Upper lobe of right lung (tissue), 1 donor: ENCODE data around the gene LDLRAD3. TPM values are rescaled to one million over a fixed set of nuclear protein-coding genes. Genes with fewer than 3 reads are reported as not detected.

ENCODE experiments used
- ATAC-seq: fragments of 200-7000 bp; cut with Tn5 transposase; one replicate; pipeline ENCODE4 v1.9.1; 2020; ENCODE audit warnings: mild to moderate bottlenecking, moderate library complexity
- DNase-seq: peaks from one replicate; pipeline ENCODE4 v3.0.0-alpha.2; 2020
- H3K27ac ChIP-seq: fragments of 200-600 bp; one replicate; pipeline ENCODE4 v1.8.0; 2022
- H3K27me3 ChIP-seq: fragments of 200-600 bp; one replicate; pipeline ENCODE4 v1.8.0; 2022; ENCODE audit warnings: mild to moderate bottlenecking
- H3K36me3 ChIP-seq: fragments of 200-600 bp; one replicate; pipeline ENCODE4 v1.8.0; 2022
- H3K4me1 ChIP-seq: fragments of 200-600 bp; one replicate; pipeline ENCODE4 v1.8.0; 2022
- H3K4me3 ChIP-seq: fragments of 200-600 bp; one replicate; pipeline ENCODE4 v1.8.0; 2022; ENCODE audit warnings: mild to moderate bottlenecking
- H3K9me3 ChIP-seq: fragments of 200-600 bp; one replicate; pipeline ENCODE4 v1.8.0; 2022
- CTCF ChIP-seq: fragments of 200-600 bp; IDR thresholded peaks from one replicate; pipeline ENCODE4 v1.8.0; 2022; ENCODE audit warnings: antibody characterized with exemption
- intact Hi-C: fragments of 100-400 bp; cut with DNase I; formaldehyde crosslinking; loops from one replicate; pipeline ENCODE4 v1.11.0; 2022
- total RNA-seq: library from RNA; stranded (reverse); fragmentation: NEBNext Ultra II Directional; extraction: Animal tissue kit (Norgen Biotek cat#: 25700); gene quantifications from one replicate; pipeline ENCODE4 v1.2.1, GENCODE V29; 2021
- donor health status: DM: no; HTN: yes; CAD: no; lungs with severe emphysema.

Gene LDLRAD3
- total RNA-seq, 1 donor from 2014 or later: 7.9 TPM

- Histone ChIP-seq H3K4me1 (no peaks in the 10 kb centered on the region), H3K9me3 (no peaks in the 10 kb centered on the region), H3K27me3 (no peaks in the 10 kb centered on the region), H3K4me3 (no peak overlapping the region), H3K27ac (no peak overlapping the region), H3K36me3 (no peaks in the 10 kb centered on the region)
- ATAC-seq (no peak), DNase-seq (no peak)
- intact Hi-C loops: no loop called here
- no peak for TF ChIP-seq CTCF
These were observed 131.1 kb downstream of the LDLRAD3 start for GRCh38 chr11:36074941-36075431.

- Histone ChIP-seq H3K9me3 (no peaks in the 10 kb centered on the region), H3K36me3 (no peaks in the 10 kb centered on the region), H3K4me1 (no peaks in the 10 kb centered on the region), H3K27me3 (no peaks in the 10 kb centered on the region), H3K4me3 (no peak overlapping the region), H3K27ac (no peak overlapping the region)
- ATAC-seq: no peak
- no peak for DNase-seq
- no peak for TF ChIP-seq CTCF
- intact Hi-C loops: no loop called here
These were observed 133.5 kb downstream of the LDLRAD3 start for GRCh38 chr11:36077368-36077767.

GRCh38 chr11:36077886-36078685 lies 134.2 kb downstream of the LDLRAD3 start:
- Histone ChIP-seq H3K27me3 (no peaks in the 10 kb centered on the region), H3K4me1 (no peaks in the 10 kb centered on the region), H3K27ac (no peak overlapping the region), H3K9me3 (no peaks in the 10 kb centered on the region), H3K4me3 (no peak overlapping the region), H3K36me3 (no peaks in the 10 kb centered on the region)
- DNase-seq (no peak), ATAC-seq (no peak)
- intact Hi-C loops: no loop called here
- TF ChIP-seq CTCF: no peak

- intact Hi-C loops: no loop called here
- H3K36me3 ChIP-seq: no peaks in the 10 kb centered on the region
- ATAC-seq (no peak), DNase-seq (no peak)
- no peaks in the 10 kb centered on the region for H3K9me3 ChIP-seq
- no peak for TF ChIP-seq CTCF
- H3K4me3 ChIP-seq: no peak overlapping the region
- H3K27me3 ChIP-seq: no peaks in the 10 kb centered on the region
- H3K4me1 ChIP-seq: no peaks in the 10 kb centered on the region
- no peak overlapping the region for H3K27ac ChIP-seq
These were observed 134.8 kb downstream of the LDLRAD3 start for GRCh38 chr11:36078686-36079055.

GRCh38 chr11:36079878-36080675 lies 136.2 kb downstream of the LDLRAD3 start:
- ATAC-seq (no peak), DNase-seq (no peak)
- no peak for TF ChIP-seq CTCF
- H3K9me3 ChIP-seq: no peaks in the 10 kb centered on the region
- no peak overlapping the region for H3K4me3 ChIP-seq
- no peak overlapping the region for H3K27ac ChIP-seq
- no peaks in the 10 kb centered on the region for H3K27me3 ChIP-seq
- no peaks in the 10 kb centered on the region for H3K4me1 ChIP-seq
- intact Hi-C loops: no loop called here
- H3K36me3 ChIP-seq: no peaks in the 10 kb centered on the region
